ENCODE data around the gene ATP6V1E1. TPM values are rescaled to one million over a fixed set of nuclear protein-coding genes. Genes with fewer than 3 reads are reported as not detected.

Gene ATP6V1E1
- total and polyA plus RNA-seq, 2 of the 13 experiments (the other 11 are each of a cell fraction or from before 2014, with no cell fraction given) = 69.3 to 90.9 TPM

DNA sequence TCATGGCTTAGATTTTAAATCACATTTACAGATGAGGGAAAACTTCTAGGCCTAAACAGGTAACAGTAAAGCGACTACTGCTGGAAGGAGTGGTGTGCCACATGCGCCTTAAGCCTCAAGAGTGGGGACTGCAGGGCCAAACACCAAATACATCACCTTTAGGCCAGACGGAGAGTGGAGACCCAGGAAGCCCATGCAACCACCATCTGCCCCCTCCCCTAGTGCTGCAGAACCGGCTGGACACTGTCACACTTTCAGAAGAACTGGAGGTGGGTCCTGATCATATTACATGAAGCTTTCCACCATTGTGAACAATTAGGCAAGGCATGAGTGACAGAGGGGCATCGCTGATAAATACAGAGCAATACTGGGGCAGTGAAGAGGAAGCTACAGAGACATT, 36.3 kb downstream of the ATP6V1E1 start:
- CTCF ChIA-PET (ENCODE audit: low intra/inter-chr PET ratio, low total read pairs) = no interaction called here
- FAIRE-seq (no peak), ATAC-seq (no peak), DNase-seq (ENCODE audit: low spot score) (no peak)
- intact Hi-C loops (cut with micrococcal nuclease; ENCODE audit: unreplicated experiment) = no loop called here
- BruUV-seq (replicated peaks) = no TSS peak
- H4K20me1 ChIP-seq (ENCODE audit: insufficient read depth, low read length) = no peaks in the 10 kb centered on the region
- no peak overlapping the region for H2AFZ ChIP-seq (ENCODE audit: low read length)
- POLR2A ChIA-PET = no interaction called here
- H3K4me1 ChIP-seq (ENCODE audit: insufficient read depth, low read length) = no peaks in the 10 kb centered on the region
- no peak overlapping the region for H3K27ac ChIP-seq (ENCODE audit: extremely low read length, insufficient read depth, low read length)
- 100% methylated on average over 4 of the region's 5 CpGs for WGBS (ENCODE audit: low lambda C conversion rate)
- in situ Hi-C loops (cut with HindIII; ENCODE audit: extremely low pct_ligation_motif_present, low pct_unique_long_range_greater_than_20kb) = no loop called here
- no peak overlapping the region for H3K9ac ChIP-seq (ENCODE audit: insufficient read depth, low read depth, low read length)
- H3K4me2 ChIP-seq (ENCODE audit: low read depth, low read length) = no peak overlapping the region
- peaks cover 22 to 57% of the 10 kb centered on the region in 2 experiments for H3K36me3 ChIP-seq (replicated peaks in 1 of 2; ENCODE audit: control insufficient read depth in 1 of 2, insufficient read depth in 2 of 2, low read length in 2 of 2)
- H3K27me3 ChIP-seq (ENCODE audit: control insufficient read depth in 1 of 2, insufficient read depth in 2 of 2, low read length in 2 of 2) = no peaks in the 10 kb centered on the region
- H3K4me3 ChIP-seq (replicated peaks in 1 of 3; ENCODE audit: insufficient read depth in 1 of 3, low read depth in 2 of 3, low read length in 3 of 3) = no peak overlapping the region
- H3K9me3 ChIP-seq (ENCODE audit: low read length) = no peaks in the 10 kb centered on the region
- no peaks in the 10 kb centered on the region for H3K79me2 ChIP-seq (ENCODE audit: insufficient read depth, low read length)
- TF ChIP-seq ZNF512B (CRISPR knock-in tag; IDR thresholded peaks at IDR 0.05; ENCODE audit: borderline replicate concordance) (no peak), SP1 (IDR thresholded peaks at IDR 0.05) (no peak), SP1 (CRISPR knock-in tag; IDR thresholded peaks at IDR 0.05) (no peak), MAFK (conservative IDR thresholded peaks at IDR 0.05 in 1 of 2, IDR thresholded peaks at IDR 0.05 in 1 of 2; ENCODE audit: low read length in 2 of 2) (no peak), BRF2 (CRISPR knock-in tag; IDR thresholded peaks at IDR 0.05) (no peak), ZBTB4 (CRISPR knock-in tag; IDR thresholded peaks at IDR 0.05; ENCODE audit: borderline replicate concordance) (no peak), RXRA (CRISPR knock-in tag; IDR thresholded peaks at IDR 0.05) (no peak), GATA4 (IDR thresholded peaks at IDR 0.05; ENCODE audit: borderline replicate concordance, low read depth) (no peak), FOXO4 (CRISPR knock-in tag; conservative IDR thresholded peaks at IDR 0.05) (no peak), HNRNPLL (IDR thresholded peaks at IDR 0.05; ENCODE audit: low read depth, low read length, poor library complexity, severe bottlenecking) (no peak), FOXJ3 (CRISPR knock-in tag; IDR thresholded peaks at IDR 0.05; ENCODE audit: borderline replicate concordance) (no peak), ZNF264 (CRISPR knock-in tag; IDR thresholded peaks at IDR 0.05) (no peak), KDM5B (CRISPR knock-in tag; IDR thresholded peaks at IDR 0.05; ENCODE audit: borderline replicate concordance) (no peak), RBAK (CRISPR knock-in tag; IDR thresholded peaks at IDR 0.05) (no peak), RARA (CRISPR knock-in tag; IDR thresholded peaks at IDR 0.05) (no peak)
- TF ChIP-seq, protein P1, sequence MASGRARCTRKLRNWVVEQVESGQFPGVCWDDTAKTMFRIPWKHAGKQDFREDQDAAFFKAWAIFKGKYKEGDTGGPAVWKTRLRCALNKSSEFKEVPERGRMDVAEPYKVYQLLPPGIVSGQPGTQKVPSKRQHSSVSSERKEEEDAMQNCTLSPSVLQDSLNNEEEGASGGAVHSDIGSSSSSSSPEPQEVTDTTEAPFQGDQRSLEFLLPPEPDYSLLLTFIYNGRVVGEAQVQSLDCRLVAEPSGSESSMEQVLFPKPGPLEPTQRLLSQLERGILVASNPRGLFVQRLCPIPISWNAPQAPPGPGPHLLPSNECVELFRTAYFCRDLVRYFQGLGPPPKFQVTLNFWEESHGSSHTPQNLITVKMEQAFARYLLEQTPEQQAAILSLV (CRISPR knock-in tag; IDR thresholded peaks at IDR 0.05; ENCODE audit: borderline replicate concordance) = no peak

Data from HepG2 (cell line).